IMR-90 (cell line): Measurements from ENCODE around the gene CCDC148. TPM values are rescaled to one million over a fixed set of nuclear protein-coding genes. Genes with fewer than 3 reads are reported as not detected.
A peak's percentile ranks its signal among the peaks of the same experiment; 100 is the strongest.

Experiments
- ATAC-seq: fragments of 200-7000 bp; cut with Tn5 transposase; 2 replicates; pipeline ENCODE4 v1.9.1; 2020; ENCODE audit warnings: low read depth, mild to moderate bottlenecking, moderate library complexity
- BruUV-seq: library from RNA; stranded (reverse); fragments of 400-500 nt; replicated peaks from 2 replicates; lab custom pipeline; 2021; lab: Mats Ljungman, UMichigan
- CTCF ChIA-PET: fragments of 300-600 bp; formaldehyde crosslinking; extraction: SDS; loops from one replicate; lab custom pipeline; 2021; ENCODE audit warnings: antibody characterized with exemption; lab: Yijun Ruan, JAX
- POLR2A ChIA-PET: fragments of 300-600 bp; sonication (Branson Sonifier 250); formaldehyde crosslinking; loops from one replicate; lab custom pipeline; 2022; ENCODE audit warnings: antibody characterized with exemption; ENCODE audit not compliant: unreplicated experiment; lab: Charles Lee
- DNase-seq: peaks from one replicate; pipeline ENCODE4 v3.0.0; 2013
- H2AFZ ChIP-seq: replicated peaks from 2 replicates; pipeline ENCODE3; 2013; ENCODE audit warnings: low read length, mild to moderate bottlenecking; ENCODE audit not compliant: poor library complexity
- H2AK5ac ChIP-seq: 2 replicates; pipeline ENCODE4 v1.6.1; 2013; ENCODE audit warnings: low read depth, low read length, inconsistent platforms
- H2AK9ac ChIP-seq: replicated peaks from 2 replicates; pipeline ENCODE3; 2013; ENCODE audit warnings: mild to moderate bottlenecking, low read depth, low read length, moderate library complexity; ENCODE audit not compliant: poor library complexity
- H2BK120ac ChIP-seq: 2 replicates; pipeline ENCODE4 v1.6.1; 2013; ENCODE audit warnings: low read depth, low read length, inconsistent platforms
- H2BK15ac ChIP-seq: 3 replicates; pipeline ENCODE4 v1.6.1; 2013; ENCODE audit warnings: low read depth, low read length, inconsistent platforms
- H2BK20ac ChIP-seq: 2 replicates; pipeline ENCODE4 v1.6.1; 2013; ENCODE audit warnings: low read depth, mild to moderate bottlenecking, inconsistent platforms, low read length, moderate library complexity
- H2BK5ac ChIP-seq: 2 replicates; pipeline ENCODE4 v1.6.1; 2013; ENCODE audit warnings: mild to moderate bottlenecking, low read depth, low read length, inconsistent platforms; ENCODE audit not compliant: poor library complexity, severe bottlenecking
- H3K14ac ChIP-seq: replicated peaks from 2 replicates; pipeline ENCODE4 v1.6.1; 2013; ENCODE audit warnings: low read depth, low read length, inconsistent platforms
- H3K18ac ChIP-seq: 2 replicates; pipeline ENCODE4 v1.6.1; 2013; ENCODE audit warnings: low read depth, low read length, control low read depth
- H3K23ac ChIP-seq: 2 replicates; pipeline ENCODE4 v1.6.1; 2013; ENCODE audit warnings: low read depth, low read length, inconsistent platforms
- H3K27ac ChIP-seq: 2 replicates; pipeline ENCODE4 v1.5.1; 2013; ENCODE audit warnings: mild to moderate bottlenecking, control low read depth, low read length; ENCODE audit not compliant: insufficient read depth
- H3K27me3 ChIP-seq: 2 replicates; pipeline ENCODE4 v1.6.1; 2013; ENCODE audit warnings: low read length; ENCODE audit not compliant: control insufficient read depth, insufficient read depth
- H3K36me3 ChIP-seq: 2 replicates; pipeline ENCODE4 v1.6.1; 2013; ENCODE audit warnings: low read length, mixed read lengths; ENCODE audit not compliant: control insufficient read depth, insufficient read depth
- H3K4ac ChIP-seq: 2 replicates; pipeline ENCODE4 v1.6.1; 2013; ENCODE audit warnings: low read depth, low read length, inconsistent platforms
- H3K4me1 ChIP-seq: 2 replicates; pipeline ENCODE4 v1.6.1; 2013; ENCODE audit warnings: low read length, mixed read lengths; ENCODE audit not compliant: control insufficient read depth, insufficient read depth
- H3K4me2 ChIP-seq: 2 replicates; pipeline ENCODE4 v1.6.1; 2013; ENCODE audit warnings: low read depth, mild to moderate bottlenecking, control low read depth, low read length, moderate library complexity
- H3K4me3 ChIP-seq: 2 replicates; pipeline ENCODE4 v1.5.1; 2013; ENCODE audit warnings: low read depth, mild to moderate bottlenecking, control low read depth, low read length, moderate library complexity; ENCODE audit not compliant: insufficient read depth
- H3K56ac ChIP-seq: 2 replicates; pipeline ENCODE4 v1.6.1; 2013; ENCODE audit warnings: low read length, inconsistent platforms; ENCODE audit not compliant: insufficient read depth; ENCODE audit errors: extremely low read depth
- H3K79me1 ChIP-seq, 2 experiments: 2 replicates each; pipeline ENCODE4 v1.6.1; 2013; ENCODE audit warnings: low read length in 2 of 2, inconsistent platforms in 1 of 2, low read depth in 1 of 2
- H3K9ac ChIP-seq: 2 replicates; pipeline ENCODE4 v1.6.1; 2013; ENCODE audit warnings: low read depth, low read length, control low read depth
- H3K9me1 ChIP-seq: 2 replicates; pipeline ENCODE4 v1.6.1; 2013; ENCODE audit warnings: low read length, inconsistent platforms; ENCODE audit not compliant: insufficient read depth
- H3K9me3 ChIP-seq: 2 replicates; pipeline ENCODE4 v1.6.1; 2013; ENCODE audit warnings: low read length; ENCODE audit not compliant: control insufficient read depth, insufficient read depth
- H4K20me1 ChIP-seq: 2 replicates; pipeline ENCODE4 v1.6.1; 2013; ENCODE audit warnings: low read length, inconsistent platforms; ENCODE audit not compliant: insufficient read depth
- H4K5ac ChIP-seq: 2 replicates; pipeline ENCODE4 v1.6.1; 2013; ENCODE audit warnings: mild to moderate bottlenecking, low read depth, low read length, control low read depth
- H4K8ac ChIP-seq, 2 experiments: 2 replicates each; pipeline ENCODE4 v1.6.1; 2013; ENCODE audit warnings: low read depth in 2 of 2, low read length in 2 of 2, control low read depth in 1 of 2, inconsistent platforms in 1 of 2
- H4K91ac ChIP-seq: 2 replicates; pipeline ENCODE4 v1.6.1; 2013; ENCODE audit warnings: low read depth, low read length, inconsistent platforms; ENCODE audit not compliant: insufficient read depth
- CEBPB ChIP-seq: IDR thresholded peaks from 2 replicates; pipeline ENCODE4 v1.6.1; 2012; ENCODE audit warnings: low read depth, low read length, improper control_type of control experiment
- FOS ChIP-seq: fragments of 150-350 bp; IDR thresholded peaks from 2 replicates; pipeline ENCODE4 v1.6.1; 2016; ENCODE audit warnings: low read depth, low read length
- MAFK ChIP-seq: IDR thresholded peaks from 2 replicates; pipeline ENCODE4 v1.6.1; 2012; ENCODE audit warnings: low read depth, low read length, improper control_type of control experiment
- MXI1 ChIP-seq: IDR thresholded peaks from 2 replicates; pipeline ENCODE4 v1.6.1; 2012; ENCODE audit warnings: low read depth, mild to moderate bottlenecking, low read length, moderate library complexity, borderline replicate concordance
- NFE2L2 ChIP-seq: fragments of 150-350 bp; IDR thresholded peaks from 2 replicates; pipeline ENCODE4 v1.6.1; 2016; ENCODE audit warnings: low read depth, mild to moderate bottlenecking, low read length
- RAD21 ChIP-seq: IDR thresholded peaks from 2 replicates; pipeline ENCODE4 v1.6.1; 2012; ENCODE audit warnings: low read length, improper control_type of control experiment
- RCOR1 ChIP-seq: IDR thresholded peaks from 2 replicates; pipeline ENCODE4 v1.6.1; 2012; ENCODE audit warnings: mild to moderate bottlenecking, low read length, improper control_type of control experiment; ENCODE audit not compliant: insufficient replicate concordance
- RFX5 ChIP-seq: IDR thresholded peaks from 2 replicates; pipeline ENCODE4 v1.8.0; 2012; ENCODE audit warnings: low read depth, mild to moderate bottlenecking, low read length, moderate library complexity
- USF2 ChIP-seq: fragments of 150-350 bp; IDR thresholded peaks from 2 replicates; pipeline ENCODE4 v1.6.1; 2017; ENCODE audit warnings: mild to moderate bottlenecking, antibody characterized with exemption, low read length, low read depth
- WGBS, 2 experiments: methylation state at CpG; one replicate each; pipeline versions ENCODE4 v1.1.5 to v1.1.7; 2013; ENCODE audit warnings: missing lambda C conversion rate in 2 of 2; ENCODE audit not compliant: insufficient read length in 1 of 2; ENCODE audit errors: extremely low coverage in 2 of 2; 5-methylcytosine and 5-hydroxymethylcytosine counted together
- dilution Hi-C: fragments of 300-500 bp; cut with HindIII; formaldehyde crosslinking; loops from one replicate; pipeline ENCODE4 v1.14.3; 2018; ENCODE audit warnings: low sequenced_read_pairs; ENCODE audit not compliant: unreplicated experiment
- in situ Hi-C: fragments of 300-500 bp; cut with MboI; formaldehyde crosslinking; loops from 3 replicates; pipeline ENCODE4 v1.14.3; 2019; ENCODE audit warnings: low sequenced_read_pairs, inconsistent platforms, mixed read lengths
- intact Hi-C: fragments of 100-400 bp; cut with micrococcal nuclease; formaldehyde crosslinking; loops from 2 replicates; pipeline ENCODE4 v1.10.0; 2022
- polyA plus RNA-seq, 3 experiments: library from polyadenylated mRNA; depleted of rRNA; stranded (reverse); fragments of >200 nt; gene quantifications; 2 replicates each; pipeline ENCODE4 v1.2.3, GENCODE V29; 2012; ENCODE audit warnings: low replicate concordance in 1 of 3
- total RNA-seq: library from RNA; depleted of rRNA; stranded (reverse); fragments of >200 nt; gene quantifications from 2 replicates; pipeline ENCODE4 v1.2.3, GENCODE V29; 2012
- TF ChIP-seq, protein P1 (sequence below): fragments of 150-350 bp; IDR thresholded peaks from 2 replicates; pipeline ENCODE4 v1.6.1; 2016; ENCODE audit warnings: low read depth, mild to moderate bottlenecking, low read length, moderate library complexity, borderline replicate concordance
- TF ChIP-seq, protein P2 (sequence below): conservative IDR thresholded peaks from 2 replicates; pipeline ENCODE4 v1.5.1; 2012; ENCODE audit warnings: mild to moderate bottlenecking, low read depth, low read length, improper control_type of control experiment

Gene CCDC148
- total and polyA plus RNA-seq, 2 of the 4 experiments (the other 2 are of a cell fraction), result 0.18 to 0.31 TPM

DNA sequence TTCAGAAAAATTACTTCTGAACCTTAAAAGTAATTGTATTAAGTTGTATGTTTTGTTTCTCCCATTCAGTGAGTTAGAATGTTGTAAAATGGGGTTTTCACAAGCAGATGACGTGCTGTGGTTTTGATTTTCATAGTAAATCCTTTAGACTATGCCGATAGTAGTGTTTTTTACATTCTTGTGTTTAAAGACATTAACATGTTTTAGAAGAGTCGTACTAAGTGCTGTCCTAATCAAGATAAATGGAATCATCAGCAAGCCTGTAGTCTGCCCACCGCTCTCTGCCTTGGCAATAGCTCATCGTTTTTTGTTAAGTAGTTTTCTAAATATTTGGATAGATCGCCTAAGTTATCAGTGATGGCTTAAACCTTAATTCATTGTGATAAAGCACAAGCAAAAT is 21.7 kb upstream of the CCDC148 start:
- no peak overlapping the region for H2BK20ac ChIP-seq
- intact Hi-C loops (no loop called here), dilution Hi-C loops (no loop called here), in situ Hi-C loops (no loop called here)
- no peak overlapping the region for H4K5ac ChIP-seq
- H3K4ac ChIP-seq, result no peak overlapping the region
- H3K9me1 ChIP-seq, result no peaks in the 10 kb centered on the region
- no peak overlapping the region for H2AK5ac ChIP-seq
- no peak overlapping the region for H2BK15ac ChIP-seq
- H3K27ac ChIP-seq, result no peak overlapping the region
- BruUV-seq, result no TSS peak
- ATAC-seq (peak; percentile 46), DNase-seq (no peak)
- TF ChIP-seq FOS (no peak), MAFK (no peak), MXI1 (no peak), CEBPB (no peak), RCOR1 (no peak), USF2 (no peak), RFX5 (no peak), RAD21 (no peak), NFE2L2 (no peak)
- TF ChIP-seq, protein P1, sequence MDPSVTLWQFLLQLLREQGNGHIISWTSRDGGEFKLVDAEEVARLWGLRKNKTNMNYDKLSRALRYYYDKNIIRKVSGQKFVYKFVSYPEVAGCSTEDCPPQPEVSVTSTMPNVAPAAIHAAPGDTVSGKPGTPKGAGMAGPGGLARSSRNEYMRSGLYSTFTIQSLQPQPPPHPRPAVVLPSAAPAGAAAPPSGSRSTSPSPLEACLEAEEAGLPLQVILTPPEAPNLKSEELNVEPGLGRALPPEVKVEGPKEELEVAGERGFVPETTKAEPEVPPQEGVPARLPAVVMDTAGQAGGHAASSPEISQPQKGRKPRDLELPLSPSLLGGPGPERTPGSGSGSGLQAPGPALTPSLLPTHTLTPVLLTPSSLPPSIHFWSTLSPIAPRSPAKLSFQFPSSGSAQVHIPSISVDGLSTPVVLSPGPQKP, result no peak
- TF ChIP-seq, protein P2, sequence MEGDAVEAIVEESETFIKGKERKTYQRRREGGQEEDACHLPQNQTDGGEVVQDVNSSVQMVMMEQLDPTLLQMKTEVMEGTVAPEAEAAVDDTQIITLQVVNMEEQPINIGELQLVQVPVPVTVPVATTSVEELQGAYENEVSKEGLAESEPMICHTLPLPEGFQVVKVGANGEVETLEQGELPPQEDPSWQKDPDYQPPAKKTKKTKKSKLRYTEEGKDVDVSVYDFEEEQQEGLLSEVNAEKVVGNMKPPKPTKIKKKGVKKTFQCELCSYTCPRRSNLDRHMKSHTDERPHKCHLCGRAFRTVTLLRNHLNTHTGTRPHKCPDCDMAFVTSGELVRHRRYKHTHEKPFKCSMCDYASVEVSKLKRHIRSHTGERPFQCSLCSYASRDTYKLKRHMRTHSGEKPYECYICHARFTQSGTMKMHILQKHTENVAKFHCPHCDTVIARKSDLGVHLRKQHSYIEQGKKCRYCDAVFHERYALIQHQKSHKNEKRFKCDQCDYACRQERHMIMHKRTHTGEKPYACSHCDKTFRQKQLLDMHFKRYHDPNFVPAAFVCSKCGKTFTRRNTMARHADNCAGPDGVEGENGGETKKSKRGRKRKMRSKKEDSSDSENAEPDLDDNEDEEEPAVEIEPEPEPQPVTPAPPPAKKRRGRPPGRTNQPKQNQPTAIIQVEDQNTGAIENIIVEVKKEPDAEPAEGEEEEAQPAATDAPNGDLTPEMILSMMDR, result no peak
- POLR2A ChIA-PET, result no interaction called here
- no peaks in the 10 kb centered on the region for H3K9me3 ChIP-seq
- H3K14ac ChIP-seq, result no peak overlapping the region
- no peak overlapping the region for H2AFZ ChIP-seq
- no CpG with 5 or more reads among the region's 6 CpGs for WGBS, 2 experiments
- H2AK9ac ChIP-seq, result no peak overlapping the region
- H2BK120ac ChIP-seq, result no peak overlapping the region
- peak overlapping the region in 1 of 2 experiments; percentile 30; a peak in 1 of 4 replicates for H4K8ac ChIP-seq
- no peaks in the 10 kb centered on the region for H3K36me3 ChIP-seq
- H3K4me1 ChIP-seq, result peaks cover 2% of the 10 kb centered on the region; the same call in 1 of the 2 replicates
- H3K23ac ChIP-seq, result no peak overlapping the region
- no peak overlapping the region for H3K56ac ChIP-seq
- no peaks in the 10 kb centered on the region for H4K20me1 ChIP-seq
- peaks cover 21 to 27% of the 10 kb centered on the region in 2 experiments for H3K79me1 ChIP-seq
- H3K4me2 ChIP-seq, result 0 out of 2 replicates have a peak overlapping the region, but pooled peaks have one; percentile 19
- H3K27me3 ChIP-seq, result no peaks in the 10 kb centered on the region
- no peak overlapping the region for H3K18ac ChIP-seq
- CTCF ChIA-PET, result no interaction called here
- H3K9ac ChIP-seq, result no peak overlapping the region
- H4K91ac ChIP-seq, result no peak overlapping the region
- H2BK5ac ChIP-seq, result no peak overlapping the region
- no peak overlapping the region for H3K4me3 ChIP-seq
